GM12878 (cell line): ENCODE measurements around the gene SURF4. TPM values are rescaled to one million over a fixed set of nuclear protein-coding genes. Genes with fewer than 3 reads are reported as not detected.
A peak's percentile ranks its signal among the peaks of the same experiment; 100 is the strongest.

Source experiments
- ATAC-seq: fragments of 200-7000 bp; cut with Tn5 transposase; 3 replicates; pipeline ENCODE4 v1.9.1; 2020; ENCODE audit warnings: mild to moderate bottlenecking, moderate library complexity
- BruUV-seq: library from RNA; stranded (reverse); fragments of 400-500 nt; replicated peaks from 2 replicates; lab custom pipeline; 2021; lab: Mats Ljungman, UMichigan
- CTCF ChIA-PET: fragments of 300-600 bp; sonication (Branson Sonifier 250); formaldehyde crosslinking; extraction: SDS; loops from one replicate; lab custom pipeline; 2021; ENCODE audit warnings: inconsistent platforms; lab: Yijun Ruan, JAX
- POLR2A ChIA-PET: fragments of 350-600 bp; formaldehyde crosslinking; extraction: SDS; loops from one replicate; lab custom pipeline; 2021; ENCODE audit warnings: inconsistent platforms; lab: Charles Lee
- RAD21 ChIA-PET: fragments of 300-600 bp; sonication (Branson Sonifier 250); formaldehyde crosslinking; loops from one replicate; lab custom pipeline; 2023; ENCODE audit warnings: antibody characterized with exemption; ENCODE audit not compliant: unreplicated experiment; lab: Charles Lee
- SMC1A ChIA-PET: fragments of 300-600 bp; sonication (Branson Sonifier 250); formaldehyde crosslinking; loops from one replicate; lab custom pipeline; 2023; ENCODE audit not compliant: unreplicated experiment, uncharacterized antibody; lab: Charles Lee
- DNase-seq: peaks from one replicate; pipeline ENCODE4 v3.0.0-alpha.2; 2011; ENCODE audit warnings: low read depth, low spot score
- FAIRE-seq: peaks from 3 replicates; lab custom pipeline; 2011; peaks lifted over from hg19 to GRCh38; lab: Jason Lieb, UNC
- H2AFZ ChIP-seq: 2 replicates; pipeline ENCODE4 v1.6.0; 2011; ENCODE audit warnings: low read depth, low read length, control low read depth; ENCODE audit not compliant: control insufficient read depth
- H3K27ac ChIP-seq: 2 replicates; pipeline ENCODE4 v1.5.1; 2011; ENCODE audit warnings: control low read depth; ENCODE audit not compliant: control insufficient read depth, insufficient read depth
- H3K27me3 ChIP-seq, 2 experiments: replicated peaks in 1 of 2; 2 replicates each; pipeline versions ENCODE4 v1.6.0 to v1.6.1; 2011; ENCODE audit warnings: low read length in 1 of 2; ENCODE audit not compliant: control insufficient read depth in 2 of 2, insufficient read depth in 2 of 2
- H3K36me3 ChIP-seq, 2 experiments: 2 replicates each; pipeline ENCODE4 v1.5.1; 2011; ENCODE audit warnings: low read length in 1 of 2; ENCODE audit not compliant: control insufficient read depth in 2 of 2, insufficient read depth in 2 of 2
- H3K4me1 ChIP-seq: 2 replicates; pipeline ENCODE4 v1.6.1; 2011; ENCODE audit warnings: mild to moderate bottlenecking, low read length, moderate library complexity, mixed read lengths; ENCODE audit not compliant: control insufficient read depth, insufficient read depth
- H3K4me2 ChIP-seq: 2 replicates; pipeline ENCODE4 v1.6.0; 2011; ENCODE audit warnings: control low read depth; ENCODE audit not compliant: control insufficient read depth, insufficient read depth
- H3K4me3 ChIP-seq: fragments of 200-600 bp; sonication (generic); 2 replicates; pipeline ENCODE4 v1.5.1; 2016
- H3K79me2 ChIP-seq: 2 replicates; pipeline ENCODE4 v1.6.0; 2011; ENCODE audit warnings: low read length; ENCODE audit not compliant: control insufficient read depth, insufficient read depth
- H3K9ac ChIP-seq: 2 replicates; pipeline ENCODE4 v1.8.0; 2011; ENCODE audit warnings: low read length, control low read depth, mixed read lengths; ENCODE audit not compliant: control insufficient read depth, insufficient read depth
- H3K9me3 ChIP-seq: replicated peaks from 3 replicates; pipeline ENCODE4 v1.5.1; 2011; ENCODE audit warnings: mild to moderate bottlenecking, low read length; ENCODE audit not compliant: control insufficient read depth, insufficient read depth
- H4K20me1 ChIP-seq: 2 replicates; pipeline ENCODE4 v1.6.0; 2011; ENCODE audit not compliant: control insufficient read depth, insufficient read depth
- CREB1 ChIP-seq: IDR thresholded peaks from 2 replicates; pipeline ENCODE4 v1.6.1; 2012; ENCODE audit warnings: low read depth, mild to moderate bottlenecking, inconsistent platforms
- CREM ChIP-seq: IDR thresholded peaks from 2 replicates; pipeline ENCODE4 v1.6.1; 2014; ENCODE audit warnings: antibody characterized with exemption, low read depth
- ESRRA ChIP-seq: IDR thresholded peaks from 2 replicates; pipeline ENCODE4 v1.6.1; 2012; ENCODE audit warnings: mild to moderate bottlenecking, low read length, improper control_type of control experiment
- ETV6 ChIP-seq, 2 experiments: fragments of 450-650 bp in 1 of 2; IDR thresholded peaks in 1 of 2; conservative IDR thresholded peaks in 1 of 2; 2 replicates each; pipeline ENCODE4 v1.6.1; 2014; ENCODE audit warnings: antibody characterized with exemption in 1 of 2, borderline replicate concordance in 1 of 2, low read depth in 1 of 2, mild to moderate bottlenecking in 1 of 2, moderate library complexity in 1 of 2
- IKZF1 ChIP-seq: fragments of 450-650 bp; conservative IDR thresholded peaks from 2 replicates; pipeline ENCODE4 v1.6.1; 2017; ENCODE audit warnings: antibody characterized with exemption, mild to moderate bottlenecking
- IKZF2 ChIP-seq, 2 experiments: fragments of 450-650 bp; IDR thresholded peaks; 2 replicates each; pipeline ENCODE4 v1.6.1; 2017; ENCODE audit warnings: mild to moderate bottlenecking in 2 of 2, moderate library complexity in 2 of 2
- MEF2B ChIP-seq: fragments of 450-650 bp; IDR thresholded peaks from 2 replicates; pipeline ENCODE4 v1.6.1; 2018; ENCODE audit warnings: mild to moderate bottlenecking, moderate library complexity; ENCODE audit not compliant: partially characterized antibody, poor library complexity, severe bottlenecking
- NR2F1 ChIP-seq: fragments of 450-650 bp; conservative IDR thresholded peaks from 2 replicates; pipeline ENCODE4 v1.6.1; 2017; ENCODE audit warnings: mild to moderate bottlenecking
- PAX5 ChIP-seq: IDR thresholded peaks from 2 replicates; pipeline ENCODE4 v1.6.1; 2011; ENCODE audit warnings: low read depth, low read length, borderline replicate concordance
- POU2F2 ChIP-seq: IDR thresholded peaks from 3 replicates; pipeline ENCODE4 v1.6.1; 2011; ENCODE audit warnings: low read depth, mild to moderate bottlenecking, low read length, borderline replicate concordance
- TCF7 ChIP-seq: IDR thresholded peaks from 2 replicates; pipeline ENCODE4 v1.6.1; 2014; ENCODE audit warnings: antibody characterized with exemption, borderline replicate concordance
- WRNIP1 ChIP-seq: IDR thresholded peaks from 2 replicates; pipeline ENCODE4 v1.6.1; 2011; ENCODE audit warnings: low read depth, low read length, improper control_type of control experiment, borderline replicate concordance
- YY1 ChIP-seq: IDR thresholded peaks from 2 replicates; pipeline ENCODE4 v1.6.1; 2011; ENCODE audit warnings: low read depth, mild to moderate bottlenecking, low read length
- WGBS: methylation state at CpG from one replicate; pipeline ENCODE4 v1.1.6; 2016; ENCODE audit warnings: low lambda C conversion rate; ENCODE audit not compliant: insufficient replicate concordance, insufficient coverage; ENCODE audit errors: missing lambda C conversion rate; 5-methylcytosine and 5-hydroxymethylcytosine counted together
- in situ Hi-C: fragments of 300-500 bp; cut with MboI; formaldehyde crosslinking; loops from 9 replicates; pipeline ENCODE4 v1.14.3; 2018; ENCODE audit warnings: mixed read lengths
- intact Hi-C: fragments of 100-400 bp; cut with micrococcal nuclease; formaldehyde crosslinking; loops from one replicate; pipeline ENCODE4 v1.14.2; 2022; ENCODE audit not compliant: unreplicated experiment
- polyA plus RNA-seq, 11 experiments: library from polyadenylated mRNA; depleted of rRNA in 4 of 11; unstranded in 6 of 11; stranded (reverse) in 5 of 11; fragments of >200 nt; fragmentation: Nextera tagmentation in 4 of 11; fragmentation: Illumina TruSeq in 1 of 11; extraction: Ambion mirVana in 4 of 11; extraction: Trizol in 1 of 11; gene quantifications; 1 replicate in 1 of 11; 2 replicates in 10 of 11; pipeline versions ENCODE4 v1.2.1 to v1.2.3, GENCODE V29; 2011 to 2016; ENCODE audit warnings: inconsistent platforms in 2 of 11, missing spikeins in 2 of 11, low read depth in 1 of 11
- total RNA-seq, 4 experiments: library from RNA; depleted of rRNA in 3 of 4; stranded (reverse); fragments of >200 nt in 3 of 4; fragmentation: Illumina TruSeq in 1 of 4; extraction: Trizol in 1 of 4; gene quantifications; 2 replicates each; pipeline versions ENCODE4 v1.2.1 to v1.2.3, GENCODE V29; 2013 to 2021
- TF ChIP-seq, protein P1 (sequence below): IDR thresholded peaks from 2 replicates; pipeline ENCODE4 v1.6.1; 2012; ENCODE audit warnings: low read length, inconsistent platforms
- TF ChIP-seq, protein P2 (sequence below): fragments of 450-650 bp; IDR thresholded peaks from 2 replicates; pipeline ENCODE4 v1.6.1; 2017; ENCODE audit warnings: low read depth, mild to moderate bottlenecking, moderate library complexity
- TF ChIP-seq, protein P3 (sequence below): fragments of 450-650 bp; IDR thresholded peaks from 2 replicates; pipeline ENCODE4 v1.6.1; 2016; ENCODE audit warnings: mild to moderate bottlenecking, moderate library complexity, borderline replicate concordance

Gene SURF4
- total and polyA plus RNA-seq, 10 of the 15 experiments (the other 5 are each of a cell fraction or from before 2014, with no cell fraction given): 6.4 to 134 (median 78.7) TPM

DNA sequence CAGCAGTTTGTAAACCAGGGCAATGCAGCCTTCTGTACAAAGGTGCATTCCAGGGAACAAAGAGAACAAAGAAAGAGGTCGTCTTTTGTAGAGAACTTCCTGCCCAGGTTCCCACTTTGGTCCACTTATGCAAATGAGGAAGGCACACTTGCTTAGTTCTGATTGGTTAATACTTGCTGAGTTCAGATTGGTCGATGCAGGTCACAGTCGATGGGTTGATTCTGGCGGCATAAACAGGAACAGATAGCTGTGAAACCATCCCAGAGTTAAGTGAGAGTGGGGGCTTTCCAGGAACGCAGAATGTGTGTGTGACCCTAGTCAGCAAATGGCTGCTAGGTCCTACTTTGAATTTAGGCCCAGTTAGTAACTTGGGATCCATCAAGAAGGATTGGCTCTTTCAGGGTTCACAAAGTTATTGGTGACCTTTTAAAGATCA is 44.5 kb upstream of the SURF4 start:
- Histone ChIP-seq H3K36me3 (no peaks in the 10 kb centered on the region), H3K27me3 (no peaks in the 10 kb centered on the region), H4K20me1 (no peaks in the 10 kb centered on the region), H3K4me2 (peak overlapping the region; percentile 71), H3K27ac (peak overlapping the region; percentile 90), H3K79me2 (peaks cover 28% of the 10 kb centered on the region), H3K4me1 (peaks cover 40% of the 10 kb centered on the region), H2AFZ (peak overlapping the region; percentile 62), H3K9me3 (no peaks in the 10 kb centered on the region; the same call in 1 of the 3 replicates), H3K9ac (peak overlapping the region; percentile 48; the same call in 1 of the 2 replicates), H3K4me3 (peak overlapping the region; percentile 26; the same call in 1 of the 2 replicates)
- 1% methylated on average over 5 of the region's 5 CpGs for WGBS
- FAIRE-seq: peak; percentile 85
- intact Hi-C loops (no loop called here), in situ Hi-C loops (no loop called here)
- ChIA-PET RAD21 (interaction anchor here (1.5 kb wide), 1 partner anchor 17 kb away, joined by 4 read pairs; no protein-coding TSS in a partner anchor), CTCF (interaction anchor here (1.1 to 1.5 kb wide), 2 partner anchors 16 to 39 kb away, joined by 3 read pairs; partner anchors contain the start of gene CACFD1), POLR2A (interaction anchor here (0.6 to 1.0 kb wide), 3 partner anchors 39 to 702 kb away, joined by 3 read pairs; partner anchors contain the start of gene CACFD1), SMC1A (no interaction called here)
- DNase-seq: peak; percentile 95
- no TSS peak for BruUV-seq
- peak; percentile 75 for ATAC-seq
- TF ChIP-seq POU2F2: peak; percentile 99
- TF ChIP-seq, protein P1, sequence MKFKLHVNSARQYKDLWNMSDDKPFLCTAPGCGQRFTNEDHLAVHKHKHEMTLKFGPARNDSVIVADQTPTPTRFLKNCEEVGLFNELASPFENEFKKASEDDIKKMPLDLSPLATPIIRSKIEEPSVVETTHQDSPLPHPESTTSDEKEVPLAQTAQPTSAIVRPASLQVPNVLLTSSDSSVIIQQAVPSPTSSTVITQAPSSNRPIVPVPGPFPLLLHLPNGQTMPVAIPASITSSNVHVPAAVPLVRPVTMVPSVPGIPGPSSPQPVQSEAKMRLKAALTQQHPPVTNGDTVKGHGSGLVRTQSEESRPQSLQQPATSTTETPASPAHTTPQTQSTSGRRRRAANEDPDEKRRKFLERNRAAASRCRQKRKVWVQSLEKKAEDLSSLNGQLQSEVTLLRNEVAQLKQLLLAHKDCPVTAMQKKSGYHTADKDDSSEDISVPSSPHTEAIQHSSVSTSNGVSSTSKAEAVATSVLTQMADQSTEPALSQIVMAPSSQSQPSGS: peak; percentile 90
- TF ChIP-seq PAX5: peak; percentile 90
- TF ChIP-seq ESRRA: no peak
- TF ChIP-seq, protein P2, sequence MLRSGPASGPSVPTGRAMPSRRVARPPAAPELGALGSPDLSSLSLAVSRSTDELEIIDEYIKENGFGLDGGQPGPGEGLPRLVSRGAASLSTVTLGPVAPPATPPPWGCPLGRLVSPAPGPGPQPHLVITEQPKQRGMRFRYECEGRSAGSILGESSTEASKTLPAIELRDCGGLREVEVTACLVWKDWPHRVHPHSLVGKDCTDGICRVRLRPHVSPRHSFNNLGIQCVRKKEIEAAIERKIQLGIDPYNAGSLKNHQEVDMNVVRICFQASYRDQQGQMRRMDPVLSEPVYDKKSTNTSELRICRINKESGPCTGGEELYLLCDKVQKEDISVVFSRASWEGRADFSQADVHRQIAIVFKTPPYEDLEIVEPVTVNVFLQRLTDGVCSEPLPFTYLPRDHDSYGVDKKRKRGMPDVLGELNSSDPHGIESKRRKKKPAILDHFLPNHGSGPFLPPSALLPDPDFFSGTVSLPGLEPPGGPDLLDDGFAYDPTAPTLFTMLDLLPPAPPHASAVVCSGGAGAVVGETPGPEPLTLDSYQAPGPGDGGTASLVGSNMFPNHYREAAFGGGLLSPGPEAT: peak; percentile 96
- TF ChIP-seq ETV6 (conservative IDR thresholded peaks at IDR 0.05 in 1 of 2, IDR thresholded peaks at IDR 0.05 in 1 of 2; ENCODE audit: borderline replicate concordance in 1 of 2, low read depth in 1 of 2): no peak
- peak; percentile 13 for TF ChIP-seq MEF2B
- TF ChIP-seq WRNIP1: no peak
- peak in 1 of 2 experiments; percentile 40; a peak in 2 of 4 replicates for TF ChIP-seq IKZF2 (IDR thresholded peaks at IDR 0.05)
- TF ChIP-seq CREM: peak; percentile 31; the same call in 1 of the 2 replicates
- TF ChIP-seq YY1: peak; percentile 88
- TF ChIP-seq TCF7: no peak
- TF ChIP-seq, protein P3, sequence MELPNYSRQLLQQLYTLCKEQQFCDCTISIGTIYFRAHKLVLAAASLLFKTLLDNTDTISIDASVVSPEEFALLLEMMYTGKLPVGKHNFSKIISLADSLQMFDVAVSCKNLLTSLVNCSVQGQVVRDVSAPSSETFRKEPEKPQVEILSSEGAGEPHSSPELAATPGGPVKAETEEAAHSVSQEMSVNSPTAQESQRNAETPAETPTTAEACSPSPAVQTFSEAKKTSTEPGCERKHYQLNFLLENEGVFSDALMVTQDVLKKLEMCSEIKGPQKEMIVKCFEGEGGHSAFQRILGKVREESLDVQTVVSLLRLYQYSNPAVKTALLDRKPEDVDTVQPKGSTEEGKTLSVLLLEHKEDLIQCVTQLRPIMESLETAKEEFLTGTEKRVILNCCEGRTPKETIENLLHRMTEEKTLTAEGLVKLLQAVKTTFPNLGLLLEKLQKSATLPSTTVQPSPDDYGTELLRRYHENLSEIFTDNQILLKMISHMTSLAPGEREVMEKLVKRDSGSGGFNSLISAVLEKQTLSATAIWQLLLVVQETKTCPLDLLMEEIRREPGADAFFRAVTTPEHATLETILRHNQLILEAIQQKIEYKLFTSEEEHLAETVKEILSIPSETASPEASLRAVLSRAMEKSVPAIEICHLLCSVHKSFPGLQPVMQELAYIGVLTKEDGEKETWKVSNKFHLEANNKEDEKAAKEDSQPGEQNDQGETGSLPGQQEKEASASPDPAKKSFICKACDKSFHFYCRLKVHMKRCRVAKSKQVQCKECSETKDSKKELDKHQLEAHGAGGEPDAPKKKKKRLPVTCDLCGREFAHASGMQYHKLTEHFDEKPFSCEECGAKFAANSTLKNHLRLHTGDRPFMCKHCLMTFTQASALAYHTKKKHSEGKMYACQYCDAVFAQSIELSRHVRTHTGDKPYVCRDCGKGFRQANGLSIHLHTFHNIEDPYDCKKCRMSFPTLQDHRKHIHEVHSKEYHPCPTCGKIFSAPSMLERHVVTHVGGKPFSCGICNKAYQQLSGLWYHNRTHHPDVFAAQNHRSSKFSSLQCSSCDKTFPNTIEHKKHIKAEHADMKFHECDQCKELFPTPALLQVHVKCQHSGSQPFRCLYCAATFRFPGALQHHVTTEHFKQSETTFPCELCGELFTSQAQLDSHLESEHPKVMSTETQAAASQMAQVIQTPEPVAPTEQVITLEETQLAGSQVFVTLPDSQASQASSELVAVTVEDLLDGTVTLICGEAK: 0 out of 2 replicates have a peak, but pooled peaks have one; percentile 1
- TF ChIP-seq CREB1: peak; percentile 58; the same call in 1 of the 2 replicates
- TF ChIP-seq NR2F1: peak; percentile 62
- peak; percentile 56; the same call in 1 of the 2 replicates for TF ChIP-seq IKZF1
